Activated T-cell treated with anti-CD3 and anti-CD28 coated beads, Interleukin-2, amount 50 U/mL, for 24 hours (primary cell): ENCODE data around the gene HTRA3.

Source experiments
- DNase-seq: peaks from one replicate; pipeline ENCODE4 v3.0.0-alpha.2; 2020
- H3K27ac Mint-ChIP-seq: 2 replicates; pipeline ENCODE4 v1.8.0; 2020; ENCODE audit warnings: mild to moderate bottlenecking, mixed read lengths
- H3K27me3 Mint-ChIP-seq: 2 replicates; pipeline ENCODE4 v1.8.0; 2020; ENCODE audit warnings: mixed read lengths
- H3K36me3 Mint-ChIP-seq: 2 replicates; pipeline ENCODE4 v1.8.0; 2020; ENCODE audit warnings: low read depth, mixed read lengths
- H3K4me1 Mint-ChIP-seq: 2 replicates; pipeline ENCODE4 v1.8.0; 2020; ENCODE audit warnings: low read depth, mixed read lengths
- H3K4me3 Mint-ChIP-seq: 2 replicates; pipeline ENCODE4 v1.8.0; 2020; ENCODE audit warnings: mild to moderate bottlenecking, moderate library complexity, mixed read lengths
- H3K9me3 Mint-ChIP-seq: 2 replicates; pipeline ENCODE4 v1.8.0; 2020; ENCODE audit warnings: mixed read lengths

The HTRA3 gene

GRCh38 chr4:8317474-8317873, 47.9 kb downstream of the HTRA3 start:
- no peak overlapping the region for H3K27ac Mint-ChIP-seq
- DNase-seq: no peak
- H3K4me3 Mint-ChIP-seq: no peak overlapping the region
- no peaks in the 10 kb centered on the region for H3K4me1 Mint-ChIP-seq
- H3K36me3 Mint-ChIP-seq: no peaks in the 10 kb centered on the region
- H3K9me3 Mint-ChIP-seq: peaks cover 6% of the 10 kb centered on the region
- peaks cover 4% of the 10 kb centered on the region for H3K27me3 Mint-ChIP-seq

GRCh38 chr4:8318509-8318908, 49.0 kb downstream of the HTRA3 start:
- no peak overlapping the region for H3K27ac Mint-ChIP-seq
- H3K4me3 Mint-ChIP-seq: no peak overlapping the region
- peaks cover 3% of the 10 kb centered on the region for H3K9me3 Mint-ChIP-seq
- no peaks in the 10 kb centered on the region for H3K36me3 Mint-ChIP-seq
- H3K27me3 Mint-ChIP-seq: peaks cover 4% of the 10 kb centered on the region
- H3K4me1 Mint-ChIP-seq: no peaks in the 10 kb centered on the region
- no peak for DNase-seq

- no peaks in the 10 kb centered on the region for H3K4me1 Mint-ChIP-seq
- H3K4me3 Mint-ChIP-seq: no peak overlapping the region
- H3K36me3 Mint-ChIP-seq: no peaks in the 10 kb centered on the region
- DNase-seq: no peak
- no peak overlapping the region for H3K27ac Mint-ChIP-seq
- no peaks in the 10 kb centered on the region for H3K9me3 Mint-ChIP-seq
- H3K27me3 Mint-ChIP-seq: peaks cover 4% of the 10 kb centered on the region
Measured at GRCh38 chr4:8319061-8319460, 49.5 kb downstream of the HTRA3 start.

- H3K9me3 Mint-ChIP-seq: no peaks in the 10 kb centered on the region
- DNase-seq: no peak
- peaks cover 3% of the 10 kb centered on the region for H3K27me3 Mint-ChIP-seq
- H3K27ac Mint-ChIP-seq: no peak overlapping the region
- H3K36me3 Mint-ChIP-seq: no peaks in the 10 kb centered on the region
- no peaks in the 10 kb centered on the region for H3K4me1 Mint-ChIP-seq
- H3K4me3 Mint-ChIP-seq: no peak overlapping the region
Measured at GRCh38 chr4:8319731-8320385, 50.3 kb downstream of the HTRA3 start.

GRCh38 chr4:8320386-8320750, 50.8 kb downstream of the HTRA3 start:
- Mint-ChIP-seq H3K4me1 (no peaks in the 10 kb centered on the region), H3K27ac (no peak overlapping the region), H3K4me3 (no peak overlapping the region), H3K27me3 (no peaks in the 10 kb centered on the region), H3K9me3 (no peaks in the 10 kb centered on the region), H3K36me3 (no peaks in the 10 kb centered on the region)
- DNase-seq: peak; percentile 3

- no peak for DNase-seq
- Mint-ChIP-seq H3K27me3 (no peaks in the 10 kb centered on the region), H3K9me3 (no peaks in the 10 kb centered on the region), H3K4me3 (no peak overlapping the region), H3K36me3 (no peaks in the 10 kb centered on the region), H3K27ac (no peak overlapping the region), H3K4me1 (no peaks in the 10 kb centered on the region)
Measured at GRCh38 chr4:8321220-8321619, 51.7 kb downstream of the HTRA3 start.

GRCh38 chr4:8321771-8322170, 52.2 kb downstream of the HTRA3 start:
- Mint-ChIP-seq H3K27me3 (no peaks in the 10 kb centered on the region), H3K27ac (no peak overlapping the region), H3K4me3 (no peak overlapping the region)

GRCh38 chr4:8322794-8323704, 53.5 kb downstream of the HTRA3 start:
- peak; percentile 14 for DNase-seq
- no peaks in the 10 kb centered on the region for H3K36me3 Mint-ChIP-seq
- no peaks in the 10 kb centered on the region for H3K27me3 Mint-ChIP-seq
- H3K4me1 Mint-ChIP-seq: no peaks in the 10 kb centered on the region
- H3K27ac Mint-ChIP-seq: no peak overlapping the region
- H3K4me3 Mint-ChIP-seq: no peak overlapping the region
- H3K9me3 Mint-ChIP-seq: no peaks in the 10 kb centered on the region

More at GRCh38 chr4:8321771-8322170, 52.2 kb downstream of the HTRA3 start:
- no peaks in the 10 kb centered on the region for H3K9me3 Mint-ChIP-seq
- H3K36me3 Mint-ChIP-seq: no peaks in the 10 kb centered on the region
- DNase-seq: no peak
- no peaks in the 10 kb centered on the region for H3K4me1 Mint-ChIP-seq

GRCh38 chr4:8323947-8324555, 54.5 kb downstream of the HTRA3 start:
- no peaks in the 10 kb centered on the region for H3K4me1 Mint-ChIP-seq
- no peak overlapping the region for H3K4me3 Mint-ChIP-seq
- peak; percentile 14 for DNase-seq
- no peaks in the 10 kb centered on the region for H3K36me3 Mint-ChIP-seq
- H3K27me3 Mint-ChIP-seq: no peaks in the 10 kb centered on the region
- no peaks in the 10 kb centered on the region for H3K9me3 Mint-ChIP-seq
- H3K27ac Mint-ChIP-seq: no peak overlapping the region

GRCh38 chr4:8324640-8325239, 55.2 kb downstream of the HTRA3 start:
- DNase-seq: no peak
- Mint-ChIP-seq H3K36me3 (no peaks in the 10 kb centered on the region), H3K27ac (no peak overlapping the region), H3K4me1 (no peaks in the 10 kb centered on the region), H3K4me3 (no peak overlapping the region), H3K9me3 (no peaks in the 10 kb centered on the region), H3K27me3 (no peaks in the 10 kb centered on the region)

- Mint-ChIP-seq H3K4me3 (no peak overlapping the region), H3K27ac (no peak overlapping the region), H3K9me3 (no peaks in the 10 kb centered on the region), H3K4me1 (no peaks in the 10 kb centered on the region), H3K27me3 (no peaks in the 10 kb centered on the region), H3K36me3 (no peaks in the 10 kb centered on the region)
- no peak for DNase-seq
Measured at GRCh38 chr4:8325291-8325973, 55.9 kb downstream of the HTRA3 start.

GRCh38 chr4:8326206-8326605, 56.7 kb downstream of the HTRA3 start:
- Mint-ChIP-seq H3K36me3 (no peaks in the 10 kb centered on the region), H3K9me3 (no peaks in the 10 kb centered on the region), H3K4me1 (no peaks in the 10 kb centered on the region), H3K27ac (no peak overlapping the region), H3K27me3 (no peaks in the 10 kb centered on the region), H3K4me3 (no peak overlapping the region)
- DNase-seq: no peak

- Mint-ChIP-seq H3K4me1 (no peaks in the 10 kb centered on the region), H3K9me3 (no peaks in the 10 kb centered on the region), H3K27me3 (no peaks in the 10 kb centered on the region), H3K36me3 (no peaks in the 10 kb centered on the region), H3K27ac (no peak overlapping the region), H3K4me3 (no peak overlapping the region)
- no peak for DNase-seq
Measured at GRCh38 chr4:8328456-8328855, 58.9 kb downstream of the HTRA3 start.

- no peak for DNase-seq
- Mint-ChIP-seq H3K27ac (no peak overlapping the region), H3K27me3 (no peaks in the 10 kb centered on the region), H3K36me3 (no peaks in the 10 kb centered on the region), H3K9me3 (no peaks in the 10 kb centered on the region), H3K4me1 (no peaks in the 10 kb centered on the region), H3K4me3 (no peak overlapping the region)
Measured at GRCh38 chr4:8328866-8329559, 59.5 kb downstream of the HTRA3 start.
